ENCODE data around the gene STRAP.
"Not testable (repeated sequence)": the region's sequence is repeated elsewhere in the genome, so short reads cannot be mapped to it uniquely, and the experiment has no call there.

The STRAP gene

GRCh38 chr12:15928870-15929571, 46.8 kb downstream of the STRAP start:
- DNase-seq: no peak

- no peak for DNase-seq
These were observed 49.4 kb downstream of the STRAP start for GRCh38 chr12:15931590-15932053.

GRCh38 chr12:15932327-15932726, 50.1 kb downstream of the STRAP start:
- no peak for DNase-seq

- no peak for DNase-seq
These were observed 50.8 kb downstream of the STRAP start for GRCh38 chr12:15932971-15933370.

- DNase-seq: no peak
These were observed 51.6 kb downstream of the STRAP start for GRCh38 chr12:15933751-15934150.

- no peak for DNase-seq
These were observed 54.6 kb downstream of the STRAP start for GRCh38 chr12:15936751-15937150.

GRCh38 chr12:15937902-15938301, 55.7 kb downstream of the STRAP start:
- DNase-seq: no peak

- DNase-seq: no peak
These were observed 56.9 kb downstream of the STRAP start for GRCh38 chr12:15939111-15939510.

GRCh38 chr12:15942475-15942874, 60.3 kb downstream of the STRAP start:
- DNase-seq: no peak

- not testable (repeated sequence) for DNase-seq
These were observed 61.3 kb downstream of the STRAP start for GRCh38 chr12:15943519-15943918.

- DNase-seq: not testable (repeated sequence)
These were observed 66.3 kb downstream of the STRAP start for GRCh38 chr12:15948461-15948860.
